RWPE2 (cell line): ENCODE results near the gene NES.
A peak's percentile ranks its signal among the peaks of the same experiment; 100 is the strongest.

ENCODE experiments used
- ATAC-seq: fragments of 200-7000 bp; cut with Tn5 transposase; 3 replicates; pipeline ENCODE4 v1.9.1; 2021; ENCODE audit warnings: low read depth
- DNase-seq: peaks from one replicate; pipeline ENCODE4 v3.0.0-alpha.2; 2020; ENCODE audit warnings: low spot score
- H3K27ac ChIP-seq: fragments of 450-650 bp; 2 replicates; pipeline ENCODE4 v1.5.1; 2017; ENCODE audit warnings: mild to moderate bottlenecking; ENCODE audit not compliant: poor library complexity, severe bottlenecking
- H3K27me3 ChIP-seq: fragments of 250-450 bp; sonication (Bioruptor Pico); 2 replicates; pipeline ENCODE4 v1.5.1; 2021; ENCODE audit warnings: mild to moderate bottlenecking, moderate library complexity; ENCODE audit not compliant: insufficient read depth, poor library complexity, severe bottlenecking
- H3K36me3 ChIP-seq: fragments of 250-450 bp; sonication (Bioruptor Pico); 2 replicates; pipeline ENCODE4 v1.5.1; 2020; ENCODE audit warnings: low read depth, mild to moderate bottlenecking, moderate library complexity
- H3K4me1 ChIP-seq: fragments of 250-450 bp; sonication (Bioruptor Pico); 2 replicates; pipeline ENCODE4 v1.5.1; 2021; ENCODE audit warnings: mild to moderate bottlenecking, moderate library complexity; ENCODE audit not compliant: insufficient read depth, poor library complexity, severe bottlenecking
- H3K4me3 ChIP-seq: fragments of 250-450 bp; sonication (Bioruptor Pico); 2 replicates; pipeline ENCODE4 v1.5.1; 2021; ENCODE audit warnings: mild to moderate bottlenecking, moderate library complexity; ENCODE audit not compliant: severe bottlenecking
- H3K9me3 ChIP-seq: fragments of 250-450 bp; sonication (Bioruptor Pico); 2 replicates; pipeline ENCODE4 v1.5.1; 2021; ENCODE audit warnings: mild to moderate bottlenecking, moderate library complexity; ENCODE audit not compliant: severe bottlenecking
- TF ChIP-seq, protein P1 (sequence below): fragments of 450-650 bp; IDR thresholded peaks from one replicate; pipeline ENCODE4 v1.5.1; 2017; ENCODE audit warnings: mild to moderate bottlenecking, moderate library complexity; ENCODE audit not compliant: poor library complexity, severe bottlenecking

The NES gene

GRCh38 chr1:156692925-156693847 lies 16.0 kb upstream of the NES start:
- peak; percentile 82 for DNase-seq
- peak; percentile 44 for ATAC-seq
- no peaks in the 10 kb centered on the region for H3K36me3 ChIP-seq
- no peaks in the 10 kb centered on the region for H3K9me3 ChIP-seq
- H3K27me3 ChIP-seq = no peaks in the 10 kb centered on the region
- H3K4me1 ChIP-seq = peaks cover 44% of the 10 kb centered on the region
- H3K27ac ChIP-seq = peak overlapping the region; percentile 31
- H3K4me3 ChIP-seq = no peak overlapping the region
- TF ChIP-seq, protein P1, sequence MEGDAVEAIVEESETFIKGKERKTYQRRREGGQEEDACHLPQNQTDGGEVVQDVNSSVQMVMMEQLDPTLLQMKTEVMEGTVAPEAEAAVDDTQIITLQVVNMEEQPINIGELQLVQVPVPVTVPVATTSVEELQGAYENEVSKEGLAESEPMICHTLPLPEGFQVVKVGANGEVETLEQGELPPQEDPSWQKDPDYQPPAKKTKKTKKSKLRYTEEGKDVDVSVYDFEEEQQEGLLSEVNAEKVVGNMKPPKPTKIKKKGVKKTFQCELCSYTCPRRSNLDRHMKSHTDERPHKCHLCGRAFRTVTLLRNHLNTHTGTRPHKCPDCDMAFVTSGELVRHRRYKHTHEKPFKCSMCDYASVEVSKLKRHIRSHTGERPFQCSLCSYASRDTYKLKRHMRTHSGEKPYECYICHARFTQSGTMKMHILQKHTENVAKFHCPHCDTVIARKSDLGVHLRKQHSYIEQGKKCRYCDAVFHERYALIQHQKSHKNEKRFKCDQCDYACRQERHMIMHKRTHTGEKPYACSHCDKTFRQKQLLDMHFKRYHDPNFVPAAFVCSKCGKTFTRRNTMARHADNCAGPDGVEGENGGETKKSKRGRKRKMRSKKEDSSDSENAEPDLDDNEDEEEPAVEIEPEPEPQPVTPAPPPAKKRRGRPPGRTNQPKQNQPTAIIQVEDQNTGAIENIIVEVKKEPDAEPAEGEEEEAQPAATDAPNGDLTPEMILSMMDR = no peak

DNA sequence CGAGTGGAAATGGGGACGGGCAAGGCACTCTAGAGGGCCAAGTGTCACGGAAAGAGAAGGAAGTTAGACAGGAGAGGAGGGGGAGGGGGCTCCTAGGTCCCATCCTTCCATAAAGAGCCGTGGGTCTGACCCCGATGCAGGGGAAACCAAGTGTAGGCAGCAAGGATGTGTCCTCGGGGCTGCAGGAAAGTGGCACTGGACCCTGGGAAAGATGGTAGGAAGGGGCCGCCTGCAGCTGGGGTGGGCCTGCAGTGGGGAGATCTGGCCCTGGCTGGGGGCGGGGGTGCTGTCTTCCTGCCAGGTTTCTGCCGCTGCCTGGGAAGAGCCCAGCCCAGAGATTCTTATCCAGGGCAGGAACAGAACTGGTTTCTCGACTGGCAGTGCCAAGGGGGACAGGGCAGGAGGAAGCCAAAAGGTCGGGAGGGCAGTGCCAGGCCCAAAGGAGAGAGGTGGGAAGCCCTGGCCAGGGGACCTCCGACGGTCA lies 15.3 kb upstream of the NES start:
- DNase-seq = no peak
- Histone ChIP-seq H3K4me3 (no peak overlapping the region), H3K4me1 (peaks cover 44% of the 10 kb centered on the region), H3K9me3 (no peaks in the 10 kb centered on the region), H3K27ac (peak overlapping the region; percentile 31), H3K27me3 (no peaks in the 10 kb centered on the region), H3K36me3 (no peaks in the 10 kb centered on the region)
- ATAC-seq = peak; percentile 2
- TF ChIP-seq, protein P1 = no peak

- ATAC-seq (peak; percentile 58), DNase-seq (no peak)
- TF ChIP-seq, protein P1 = no peak
- Histone ChIP-seq H3K4me1 (peaks cover 44% of the 10 kb centered on the region), H3K4me3 (no peak overlapping the region), H3K27ac (peak overlapping the region; percentile 31), H3K36me3 (no peaks in the 10 kb centered on the region), H3K9me3 (no peaks in the 10 kb centered on the region), H3K27me3 (no peaks in the 10 kb centered on the region)
Observed at GRCh38 chr1:156691665-156692440, 14.6 kb upstream of the NES start.

DNA sequence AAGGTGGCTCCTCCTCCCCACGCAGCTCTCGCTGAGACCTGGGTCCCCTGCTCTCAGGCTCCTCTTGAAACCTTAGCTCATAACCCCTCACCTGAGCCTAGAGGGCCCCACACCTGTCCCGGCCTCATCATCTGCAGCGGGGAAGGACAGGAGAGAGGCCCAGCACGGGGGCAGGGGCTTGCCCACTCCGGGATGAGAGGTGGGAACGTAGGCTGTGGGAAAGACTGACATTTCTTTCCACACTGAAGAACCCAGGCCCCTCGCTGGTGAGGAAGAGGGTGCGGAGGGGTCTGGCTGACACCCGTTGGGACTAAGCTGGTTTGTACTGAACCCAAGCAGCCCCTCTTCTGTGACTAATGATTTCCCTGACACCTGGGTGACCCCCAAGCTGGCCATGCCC lies 14.0 kb upstream of the NES start:
- H3K4me1 ChIP-seq = peaks cover 51% of the 10 kb centered on the region
- no peaks in the 10 kb centered on the region for H3K27me3 ChIP-seq
- ATAC-seq = no peak
- no peaks in the 10 kb centered on the region for H3K36me3 ChIP-seq
- DNase-seq = peak; percentile 30
- no peak overlapping the region for H3K4me3 ChIP-seq
- no peaks in the 10 kb centered on the region for H3K9me3 ChIP-seq
- H3K27ac ChIP-seq = peak overlapping the region; percentile 31
- TF ChIP-seq, protein P1 = no peak
